CD4-positive, CD25-positive, alpha-beta regulatory T cell (primary cell): ENCODE measurements around the gene PEAR1. TPM values are rescaled to one million over a fixed set of nuclear protein-coding genes. Genes with fewer than 3 reads are reported as not detected.
A peak's percentile ranks its signal among the peaks of the same experiment; 100 is the strongest.

Experiments used
- ATAC-seq, 2 donors: fragments of 150-1000 bp; cut with Tn5 transposase; one replicate each; pipeline ENCODE4 v1.10.0; 2021; ENCODE audit warnings: low read depth in 2 of 2, moderate number of reproducible peaks in 2 of 2, moderate library complexity in 1 of 2
- DNase-seq, 3 donors: peaks; one replicate each; pipeline versions ENCODE4 v3.0.0 to v3.0.0-alpha.2; 2012 to 2022; ENCODE audit warnings: mixed read lengths in 1 of 3
- H3K27ac ChIP-seq: one replicate; pipeline ENCODE4 v1.7.0; 2013; ENCODE audit warnings: mild to moderate bottlenecking, low read length; ENCODE audit not compliant: insufficient read depth, poor library complexity, severe bottlenecking
- H3K27me3 ChIP-seq: one replicate; pipeline ENCODE4 v1.7.0; 2013; ENCODE audit warnings: low read length; ENCODE audit not compliant: control insufficient read depth, insufficient read depth
- H3K36me3 ChIP-seq: one replicate; pipeline ENCODE4 v1.7.0; 2013; ENCODE audit warnings: mild to moderate bottlenecking, low read length, moderate library complexity; ENCODE audit not compliant: control insufficient read depth, insufficient read depth
- H3K4me1 ChIP-seq: 2 replicates; pipeline ENCODE4 v1.7.0; 2013; ENCODE audit warnings: mild to moderate bottlenecking, low read length; ENCODE audit not compliant: insufficient read depth, control insufficient read depth, poor library complexity, severe bottlenecking
- H3K4me3 ChIP-seq: one replicate; pipeline ENCODE4 v1.7.0; 2013; ENCODE audit warnings: low read depth, mild to moderate bottlenecking, low read length, moderate library complexity
- H3K9me3 ChIP-seq, 2 experiments: 1 replicate in 1 of 2; 2 replicates in 1 of 2; pipeline ENCODE4 v1.7.0; 2013; ENCODE audit warnings: low read length in 2 of 2, mild to moderate bottlenecking in 1 of 2, moderate library complexity in 1 of 2; ENCODE audit not compliant: control insufficient read depth in 2 of 2
- H3K27ac Mint-ChIP-seq, 3 donors: one replicate each; pipeline ENCODE4 v1.8.0; 2020 to 2022; ENCODE audit warnings: mild to moderate bottlenecking in 3 of 3, mixed read lengths in 3 of 3, moderate library complexity in 2 of 3
- H3K27me3 Mint-ChIP-seq: one replicate; pipeline ENCODE4 v1.8.0; 2022; ENCODE audit warnings: mild to moderate bottlenecking, mixed read lengths
- H3K36me3 Mint-ChIP-seq: one replicate; pipeline ENCODE4 v1.8.0; 2020; ENCODE audit warnings: mixed read lengths
- H3K4me1 Mint-ChIP-seq, 4 donors: one replicate each; pipeline ENCODE4 v1.8.0; 2020 to 2022; ENCODE audit warnings: mixed read lengths in 4 of 4, mild to moderate bottlenecking in 1 of 4
- H3K4me3 Mint-ChIP-seq, 4 donors: one replicate each; pipeline ENCODE4 v1.8.0; 2020 to 2022; ENCODE audit warnings: mild to moderate bottlenecking in 4 of 4, mixed read lengths in 4 of 4, moderate library complexity in 3 of 4
- H3K9me3 Mint-ChIP-seq, 7 donors: one replicate each; pipeline ENCODE4 v1.8.0; 2020 to 2022; ENCODE audit warnings: mixed read lengths in 7 of 7, mild to moderate bottlenecking in 3 of 7, moderate library complexity in 2 of 7
- polyA plus RNA-seq, 4 donors: library from polyadenylated mRNA; unstranded; fragments of 300-500 nt; fragmentation: Illumina TruSeq; gene quantifications; one replicate each; pipeline ENCODE4 v1.2.3, GENCODE V29; 2021
- total RNA-seq: library from RNA; stranded (reverse); gene quantifications from one replicate; pipeline ENCODE4 v1.2.3, GENCODE V29; 2022

The PEAR1 gene
- total and polyA plus RNA-seq, 5 donors from 2014 or later, result 1.3 TPM; not detected in 4

GRCh38 chr1:156942176-156942575 is 48.7 kb downstream of the PEAR1 start:
- Mint-ChIP-seq H3K4me3 (no peak overlapping the region), H3K9me3 (no peaks in the 10 kb centered on the region), H3K27ac (no peak overlapping the region), H3K27me3 (no peaks in the 10 kb centered on the region), H3K36me3 (peaks cover 55% of the 10 kb centered on the region), H3K4me1 (peaks cover 0 to 4% (median 0%) of the 10 kb centered on the region in 4 donors)
- no peaks in the 10 kb centered on the region for H3K4me1 ChIP-seq
- H3K36me3 ChIP-seq, result peaks cover 75% of the 10 kb centered on the region
- ATAC-seq, result no peak
- H3K27ac ChIP-seq, result no peak overlapping the region
- H3K27me3 ChIP-seq, result no peaks in the 10 kb centered on the region
- no peaks in the 10 kb centered on the region for H3K9me3 ChIP-seq
- H3K4me3 ChIP-seq, result no peak overlapping the region
- DNase-seq, result no peak

GRCh38 chr1:156942576-156942975 is 49.1 kb downstream of the PEAR1 start:
- Histone ChIP-seq H3K9me3 (no peaks in the 10 kb centered on the region), H3K36me3 (peaks cover 76% of the 10 kb centered on the region), H3K27ac (no peak overlapping the region), H3K27me3 (no peaks in the 10 kb centered on the region), H3K4me1 (no peaks in the 10 kb centered on the region), H3K4me3 (no peak overlapping the region)
- Mint-ChIP-seq H3K4me3 (no peak overlapping the region), H3K4me1 (peaks cover 0 to 4% (median 0%) of the 10 kb centered on the region in 4 donors), H3K27ac (no peak overlapping the region), H3K9me3 (no peaks in the 10 kb centered on the region), H3K36me3 (peaks cover 57% of the 10 kb centered on the region), H3K27me3 (no peaks in the 10 kb centered on the region)
- DNase-seq (no peak), ATAC-seq (no peak)

- ATAC-seq, result no peak
These were observed 50.2 kb downstream of the PEAR1 start for GRCh38 chr1:156943756-156944155.

GRCh38 chr1:156944268-156944667 is 50.8 kb downstream of the PEAR1 start:
- H3K27ac ChIP-seq, result no peak overlapping the region
- H3K9me3 Mint-ChIP-seq, result no peaks in the 10 kb centered on the region
- no peak overlapping the region for H3K27ac Mint-ChIP-seq
- no peak overlapping the region for H3K4me3 ChIP-seq
- H3K27me3 Mint-ChIP-seq, result no peaks in the 10 kb centered on the region
- H3K9me3 ChIP-seq, result no peaks in the 10 kb centered on the region
- no peak overlapping the region for H3K4me3 Mint-ChIP-seq
- DNase-seq (no peak), ATAC-seq (no peak)
- H3K36me3 Mint-ChIP-seq, result peaks cover 60% of the 10 kb centered on the region
- no peaks in the 10 kb centered on the region for H3K4me1 ChIP-seq
- peaks cover 83% of the 10 kb centered on the region for H3K36me3 ChIP-seq
- no peaks in the 10 kb centered on the region for H3K27me3 ChIP-seq
- peaks cover 0 to 4% (median 0%) of the 10 kb centered on the region in 4 donors for H3K4me1 Mint-ChIP-seq

More at GRCh38 chr1:156943756-156944155, 50.2 kb downstream of the PEAR1 start:
- Histone ChIP-seq H3K4me1 (no peaks in the 10 kb centered on the region), H3K4me3 (no peak overlapping the region), H3K9me3 (no peaks in the 10 kb centered on the region), H3K36me3 (peaks cover 84% of the 10 kb centered on the region), H3K27me3 (no peaks in the 10 kb centered on the region), H3K27ac (no peak overlapping the region)
- Mint-ChIP-seq H3K27me3 (no peaks in the 10 kb centered on the region), H3K27ac (peak overlapping the region in 2 of 3 donors; percentile 27 to 75), H3K36me3 (peaks cover 58% of the 10 kb centered on the region), H3K4me3 (no peak overlapping the region), H3K4me1 (peaks cover 0 to 4% (median 0%) of the 10 kb centered on the region in 4 donors), H3K9me3 (no peaks in the 10 kb centered on the region)
- no peak for DNase-seq

- ATAC-seq, result no peak
- Mint-ChIP-seq H3K4me1 (peaks cover 0 to 4% (median 0%) of the 10 kb centered on the region in 4 donors), H3K27me3 (no peaks in the 10 kb centered on the region), H3K36me3 (peaks cover 65% of the 10 kb centered on the region), H3K9me3 (no peaks in the 10 kb centered on the region), H3K4me3 (no peak overlapping the region), H3K27ac (no peak overlapping the region)
- no peaks in the 10 kb centered on the region for H3K4me1 ChIP-seq
- DNase-seq, result no peak
- H3K9me3 ChIP-seq, result no peaks in the 10 kb centered on the region
- H3K36me3 ChIP-seq, result peaks cover 83% of the 10 kb centered on the region
- no peaks in the 10 kb centered on the region for H3K27me3 ChIP-seq
- no peak overlapping the region for H3K4me3 ChIP-seq
- H3K27ac ChIP-seq, result no peak overlapping the region
These were observed 51.3 kb downstream of the PEAR1 start for GRCh38 chr1:156944848-156945247.

- DNase-seq (no peak), ATAC-seq (no peak)
- Histone ChIP-seq H3K36me3 (peaks cover 85% of the 10 kb centered on the region), H3K4me1 (no peaks in the 10 kb centered on the region), H3K4me3 (no peak overlapping the region), H3K27ac (no peak overlapping the region), H3K9me3 (no peaks in the 10 kb centered on the region), H3K27me3 (no peaks in the 10 kb centered on the region)
- Mint-ChIP-seq H3K4me1 (peaks cover 0 to 4% (median 0%) of the 10 kb centered on the region in 4 donors), H3K27me3 (no peaks in the 10 kb centered on the region), H3K36me3 (peaks cover 60% of the 10 kb centered on the region), H3K4me3 (no peak overlapping the region), H3K27ac (peak overlapping the region; percentile 7 to 79 (median 62)), H3K9me3 (no peaks in the 10 kb centered on the region)
These were observed 52.6 kb downstream of the PEAR1 start for GRCh38 chr1:156945881-156946661.

- H3K27ac ChIP-seq, result no peak overlapping the region
- no peak overlapping the region for H3K27ac Mint-ChIP-seq
- no peaks in the 10 kb centered on the region for H3K27me3 ChIP-seq
- H3K4me3 Mint-ChIP-seq, result no peak overlapping the region
- no peaks in the 10 kb centered on the region for H3K27me3 Mint-ChIP-seq
- H3K4me1 ChIP-seq, result no peaks in the 10 kb centered on the region
- H3K36me3 Mint-ChIP-seq, result peaks cover 64% of the 10 kb centered on the region
- H3K9me3 Mint-ChIP-seq, result no peaks in the 10 kb centered on the region
- no peak overlapping the region for H3K4me3 ChIP-seq
- DNase-seq, result no peak
- peaks cover 86% of the 10 kb centered on the region for H3K36me3 ChIP-seq
- no peak for ATAC-seq
- H3K9me3 ChIP-seq, result no peaks in the 10 kb centered on the region
- H3K4me1 Mint-ChIP-seq, result peaks cover 0 to 4% (median 0%) of the 10 kb centered on the region in 4 donors
These were observed 53.6 kb downstream of the PEAR1 start for GRCh38 chr1:156947127-156947526.
